ENCODE measurements around the gene PHF12. TPM values are rescaled to one million over a fixed set of nuclear protein-coding genes. Genes with fewer than 3 reads are reported as not detected.

PHF12 gene
- total RNA-seq, 1 donor from 2014 or later: 33.6 TPM

GRCh38 chr17:28982131-28982793 is 30.9 kb upstream of the PHF12 start:
- peak overlapping the region; percentile 17 for H3K27ac Mint-ChIP-seq (ENCODE audit: unreplicated experiment)

GRCh38 chr17:28978356-28978964 is 27.1 kb upstream of the PHF12 start:
- Mint-ChIP-seq H3K27me3 (ENCODE audit: low read depth) (peaks cover 9% of the 10 kb centered on the region), H3K9me3 (ENCODE audit: low read depth) (no peaks in the 10 kb centered on the region), H3K4me1 (ENCODE audit: low read depth) (peaks cover 19% of the 10 kb centered on the region), H3K4me3 (ENCODE audit: unreplicated experiment) (no peak overlapping the region), H3K36me3 (ENCODE audit: low read depth) (no peaks in the 10 kb centered on the region), H3K27ac (ENCODE audit: unreplicated experiment) (no peak overlapping the region)
- no peak for DNase-seq (ENCODE audit: low spot score)
- no peak for TF ChIP-seq CTCF (IDR thresholded peaks at IDR 0.05)

More at GRCh38 chr17:28982131-28982793, 30.9 kb upstream of the PHF12 start:
- TF ChIP-seq CTCF (IDR thresholded peaks at IDR 0.05): no peak
- no peak for DNase-seq (ENCODE audit: low spot score)
- Mint-ChIP-seq H3K4me3 (ENCODE audit: unreplicated experiment) (no peak overlapping the region), H3K4me1 (ENCODE audit: low read depth) (peaks cover 8% of the 10 kb centered on the region), H3K27me3 (ENCODE audit: low read depth) (peaks cover 18% of the 10 kb centered on the region), H3K9me3 (ENCODE audit: low read depth) (no peaks in the 10 kb centered on the region), H3K36me3 (ENCODE audit: low read depth) (no peaks in the 10 kb centered on the region)

GRCh38 chr17:28977659-28978355 is 26.5 kb upstream of the PHF12 start:
- Mint-ChIP-seq H3K4me1 (ENCODE audit: low read depth) (peaks cover 24% of the 10 kb centered on the region), H3K36me3 (ENCODE audit: low read depth) (no peaks in the 10 kb centered on the region), H3K27ac (ENCODE audit: unreplicated experiment) (no peak overlapping the region), H3K4me3 (ENCODE audit: unreplicated experiment) (no peak overlapping the region), H3K27me3 (ENCODE audit: low read depth) (peaks cover 9% of the 10 kb centered on the region), H3K9me3 (ENCODE audit: low read depth) (no peaks in the 10 kb centered on the region)
- no peak for TF ChIP-seq CTCF (IDR thresholded peaks at IDR 0.05)
- DNase-seq (ENCODE audit: low spot score): no peak

GRCh38 chr17:28975646-28976045 is 24.3 kb upstream of the PHF12 start:
- no peaks in the 10 kb centered on the region for H3K36me3 Mint-ChIP-seq (ENCODE audit: low read depth)
- DNase-seq (ENCODE audit: low spot score): no peak
- H3K4me3 Mint-ChIP-seq (ENCODE audit: unreplicated experiment): no peak overlapping the region
- no peak overlapping the region for H3K27ac Mint-ChIP-seq (ENCODE audit: unreplicated experiment)
- no peaks in the 10 kb centered on the region for H3K9me3 Mint-ChIP-seq (ENCODE audit: low read depth)
- no peak for TF ChIP-seq CTCF (IDR thresholded peaks at IDR 0.05)
- H3K27me3 Mint-ChIP-seq (ENCODE audit: low read depth): peaks cover 9% of the 10 kb centered on the region
- peaks cover 33% of the 10 kb centered on the region for H3K4me1 Mint-ChIP-seq (ENCODE audit: low read depth)

GRCh38 chr17:28975031-28975430 is 23.7 kb upstream of the PHF12 start:
- DNase-seq (ENCODE audit: low spot score): no peak
- peaks cover 39% of the 10 kb centered on the region for H3K4me1 Mint-ChIP-seq (ENCODE audit: low read depth)
- H3K27me3 Mint-ChIP-seq (ENCODE audit: low read depth): peaks cover 9% of the 10 kb centered on the region
- no peak overlapping the region for H3K27ac Mint-ChIP-seq (ENCODE audit: unreplicated experiment)
- H3K9me3 Mint-ChIP-seq (ENCODE audit: low read depth): no peaks in the 10 kb centered on the region
- no peak for TF ChIP-seq CTCF (IDR thresholded peaks at IDR 0.05)
- no peaks in the 10 kb centered on the region for H3K36me3 Mint-ChIP-seq (ENCODE audit: low read depth)
- H3K4me3 Mint-ChIP-seq (ENCODE audit: unreplicated experiment): no peak overlapping the region

All from chondrocyte (in vitro differentiated cells).